GM20431 (cell line): ENCODE results near the gene VWC2L.

ENCODE experiments used
- in situ Hi-C: fragments of 300-500 bp; cut with MseI, MboI; formaldehyde crosslinking; loops from one replicate; pipeline ENCODE4 v1.15.0; 2020; ENCODE audit warnings: low sequenced_read_pairs; ENCODE audit not compliant: unreplicated experiment

VWC2L gene

DNA sequence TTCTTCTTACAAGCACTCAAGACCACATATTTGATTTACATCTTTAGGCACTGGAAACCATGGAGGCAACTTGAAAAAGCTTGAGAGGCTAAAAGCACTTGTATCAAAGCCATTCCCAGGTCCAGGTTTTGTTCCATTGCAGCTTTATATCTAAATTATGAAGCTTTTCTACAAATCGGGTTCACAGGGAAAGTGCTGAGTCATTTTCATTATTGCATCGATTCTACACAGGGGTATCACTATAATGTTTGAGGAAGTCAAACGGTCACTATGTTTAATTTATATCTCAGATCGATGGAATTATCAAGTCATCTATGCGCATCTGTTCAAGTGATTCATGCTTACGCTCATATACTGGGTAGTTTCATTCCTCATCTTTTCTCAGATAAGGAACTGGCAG is 118.7 kb downstream of the VWC2L start:
- in situ Hi-C loops = no loop called here

- in situ Hi-C loops = no loop called here
Measured at GRCh38 chr2:214533541-214533940, 122.7 kb downstream of the VWC2L start.

GRCh38 chr2:214536625-214537024 is 125.8 kb downstream of the VWC2L start:
- in situ Hi-C loops = no loop called here

DNA sequence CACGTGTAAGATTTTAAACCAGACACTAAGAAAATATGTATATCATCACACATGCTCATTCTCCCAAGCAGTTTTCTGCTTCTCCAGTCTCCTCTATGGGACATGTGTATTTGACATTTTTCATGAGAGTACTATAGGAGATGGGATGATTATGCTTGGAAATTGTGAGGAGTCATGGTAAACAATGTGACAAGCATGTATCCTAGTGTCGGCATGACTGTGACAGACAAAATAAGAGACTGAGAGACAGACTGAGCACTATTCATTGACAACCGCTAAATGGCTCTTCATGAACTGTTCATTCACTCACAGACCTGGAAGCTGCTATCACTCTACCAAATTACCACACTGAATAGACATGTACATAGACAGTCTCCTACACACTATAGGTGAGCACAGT is 127.1 kb downstream of the VWC2L start:
- in situ Hi-C loops = no loop called here

- in situ Hi-C loops = no loop called here
Measured at GRCh38 chr2:214542295-214542694, 131.4 kb downstream of the VWC2L start.

- in situ Hi-C loops = no loop called here
Measured at GRCh38 chr2:214542866-214543265, 132.0 kb downstream of the VWC2L start.

DNA sequence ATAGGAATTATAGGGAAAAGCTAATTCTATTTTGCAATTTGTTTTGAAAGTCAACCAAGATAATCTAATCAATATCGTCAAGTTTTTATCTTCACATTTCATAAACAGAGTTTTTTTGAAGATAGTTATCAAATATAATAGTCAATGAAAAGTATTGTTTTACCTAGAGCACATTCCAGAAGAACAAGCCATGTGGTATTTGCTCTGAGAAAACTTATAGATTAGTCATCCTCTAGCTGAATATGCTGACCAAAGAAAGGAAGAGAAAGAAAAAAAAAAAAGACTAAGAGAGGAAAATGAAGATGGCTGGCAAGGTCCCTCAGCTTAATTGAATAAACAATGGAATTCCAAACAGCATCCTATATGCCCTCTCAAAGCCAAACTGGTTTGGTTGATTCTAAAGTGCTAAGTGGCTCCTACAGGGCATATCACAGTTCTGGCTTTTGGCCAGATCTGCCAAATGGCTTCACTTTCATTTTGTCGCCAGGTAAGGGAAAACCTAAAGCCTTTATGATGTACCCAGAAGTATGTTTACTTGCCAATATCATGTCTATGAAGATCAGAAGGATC is 132.6 kb downstream of the VWC2L start:
- in situ Hi-C loops = no loop called here

DNA sequence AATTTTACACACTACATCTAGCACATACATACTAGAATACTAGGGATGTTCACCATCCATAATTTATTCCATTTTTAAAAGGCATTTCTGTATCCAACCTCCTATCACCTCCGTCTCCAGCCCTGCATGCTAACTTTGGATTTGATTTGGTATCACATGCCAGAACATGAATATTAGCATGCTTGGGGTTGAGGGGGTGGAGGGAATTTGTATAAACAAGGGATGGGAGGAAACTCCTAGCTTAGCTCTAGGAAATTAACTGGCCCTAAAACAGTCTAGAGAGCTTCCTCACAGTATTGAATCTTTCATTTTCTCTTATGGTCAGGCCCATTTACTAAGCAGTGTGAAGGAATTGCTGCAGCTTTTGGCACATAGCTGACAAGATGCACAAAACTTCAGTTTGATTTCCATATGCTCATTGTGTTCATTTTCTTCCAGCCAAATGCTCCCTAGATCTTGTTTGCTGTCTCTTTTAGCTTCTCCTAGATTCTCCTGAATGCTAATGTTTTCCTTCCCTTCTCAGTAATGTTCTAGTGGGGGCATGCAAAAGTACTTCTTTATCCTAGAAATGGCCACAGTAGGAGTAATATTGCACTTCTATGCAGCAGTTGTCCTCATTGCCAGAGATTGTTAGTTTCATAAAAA is 135.2 kb downstream of the VWC2L start:
- in situ Hi-C loops = no loop called here

GRCh38 chr2:214547931-214548330 is 137.1 kb downstream of the VWC2L start:
- in situ Hi-C loops = no loop called here

- in situ Hi-C loops = no loop called here
Measured at GRCh38 chr2:214549946-214550345, 139.1 kb downstream of the VWC2L start.

DNA sequence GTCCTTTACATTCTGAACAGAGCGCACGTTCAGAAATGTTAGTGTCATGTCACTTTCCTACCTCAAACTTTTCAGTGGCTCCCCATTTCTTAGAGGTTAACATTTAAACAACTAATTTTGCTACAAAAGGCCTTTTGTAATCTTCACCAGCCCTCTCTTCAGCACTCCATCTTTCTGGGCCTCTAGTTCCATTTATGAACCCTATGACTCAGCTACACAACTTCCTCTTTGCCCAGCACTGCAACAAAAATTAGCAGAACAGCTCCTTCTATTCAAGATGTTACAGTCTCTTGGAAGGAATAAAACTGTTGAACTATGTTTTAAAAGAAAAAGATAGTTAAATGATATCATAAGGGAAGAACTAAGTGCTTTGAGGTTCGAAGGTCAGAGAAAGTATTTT is 139.9 kb downstream of the VWC2L start:
- in situ Hi-C loops = no loop called here

- in situ Hi-C loops = no loop called here
Measured at GRCh38 chr2:214557884-214558283, 147.0 kb downstream of the VWC2L start.

- in situ Hi-C loops = no loop called here
Measured at GRCh38 chr2:214558341-214558740, 147.5 kb downstream of the VWC2L start.

GRCh38 chr2:214560176-214560575 is 149.3 kb downstream of the VWC2L start:
- in situ Hi-C loops = no loop called here

DNA sequence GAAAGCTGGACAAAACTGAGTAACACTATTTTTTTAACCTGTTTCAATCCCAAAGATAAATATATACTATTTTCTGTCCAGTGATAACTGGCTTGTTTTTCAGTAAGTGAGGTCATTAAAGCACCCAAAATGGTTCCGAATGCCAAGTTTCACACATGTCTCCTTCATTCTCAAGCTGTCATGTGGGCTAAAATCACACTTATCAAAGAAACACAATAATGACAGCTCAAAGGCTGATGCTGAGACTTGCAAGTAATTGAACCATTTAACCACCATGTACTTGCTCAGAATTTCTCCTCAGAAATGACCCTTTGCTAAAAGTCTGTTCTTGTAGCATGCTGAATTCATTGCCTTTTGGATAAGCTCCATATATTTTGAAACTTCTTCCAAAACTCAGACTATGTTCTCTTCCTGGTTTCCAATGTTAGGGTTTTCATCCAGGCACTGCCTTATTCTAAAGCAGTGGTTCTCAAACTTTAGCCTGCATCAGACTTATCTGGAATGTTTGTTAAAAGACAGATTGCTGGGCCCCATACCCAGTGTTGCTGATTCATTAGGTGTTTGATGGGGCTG is 149.8 kb downstream of the VWC2L start:
- in situ Hi-C loops = no loop called here

GRCh38 chr2:214565246-214565645 is 154.4 kb downstream of the VWC2L start:
- in situ Hi-C loops = no loop called here

GRCh38 chr2:214566457-214566856 is 155.6 kb downstream of the VWC2L start:
- in situ Hi-C loops = no loop called here

DNA sequence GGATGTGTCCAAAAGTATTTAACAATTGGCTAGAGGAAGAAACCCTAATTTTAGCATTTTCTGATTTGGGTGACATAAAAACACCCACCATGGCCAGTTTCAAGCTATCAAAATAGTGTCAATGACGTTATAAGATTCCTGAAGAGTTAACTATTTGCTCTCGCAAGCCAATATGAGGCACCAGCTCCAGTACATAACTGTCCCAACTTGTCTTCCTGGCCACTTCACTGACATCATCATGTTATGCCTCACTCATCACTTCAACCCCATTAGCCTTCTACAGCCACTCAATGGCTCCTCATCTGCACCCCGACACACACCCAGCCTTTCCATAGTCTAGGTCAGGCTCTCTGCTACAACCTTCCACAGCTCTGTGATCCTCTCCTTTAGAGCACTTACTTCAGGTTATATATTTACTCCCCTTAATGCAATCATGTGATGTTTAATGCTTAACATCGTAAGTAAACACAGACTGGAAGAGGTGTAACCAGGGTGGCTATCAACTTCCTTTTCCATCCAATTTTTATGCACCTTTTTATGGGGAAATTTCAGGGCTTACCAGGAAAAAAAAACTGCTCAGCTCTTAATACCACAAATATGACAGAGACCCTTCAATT is 158.7 kb downstream of the VWC2L start:
- in situ Hi-C loops = no loop called here

DNA sequence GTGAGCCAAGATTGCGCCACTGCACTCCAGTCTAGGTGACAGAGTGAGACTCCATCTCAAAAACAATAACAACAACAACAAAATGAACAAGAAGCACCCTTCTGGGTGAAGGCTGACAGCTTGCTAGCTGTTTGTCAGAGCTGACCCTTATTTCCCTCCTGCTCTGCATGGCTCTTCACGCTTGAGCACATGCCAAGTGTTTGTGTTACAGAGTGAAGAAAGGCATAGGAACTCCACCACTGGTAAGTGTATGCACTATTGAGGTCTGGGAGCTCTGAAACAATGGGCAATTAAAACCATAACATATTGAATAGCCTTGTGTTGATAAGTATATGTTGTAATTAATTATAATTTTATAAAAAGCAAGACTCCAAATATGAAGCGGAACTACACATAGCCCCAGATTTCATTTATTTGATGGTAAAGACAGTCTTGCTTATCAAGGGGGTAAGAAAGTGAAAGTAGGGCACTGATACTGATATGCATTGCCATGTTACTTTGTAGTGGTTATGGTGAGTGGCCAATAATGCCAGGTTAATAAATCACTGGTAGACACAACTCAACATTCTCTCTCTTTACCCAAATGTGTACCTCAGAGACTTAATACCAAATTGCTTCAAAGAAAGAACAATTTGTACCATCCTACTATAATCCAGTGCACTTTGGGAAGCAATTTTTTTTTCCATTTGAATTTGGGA is 163.4 kb downstream of the VWC2L start:
- in situ Hi-C loops = no loop called here

DNA sequence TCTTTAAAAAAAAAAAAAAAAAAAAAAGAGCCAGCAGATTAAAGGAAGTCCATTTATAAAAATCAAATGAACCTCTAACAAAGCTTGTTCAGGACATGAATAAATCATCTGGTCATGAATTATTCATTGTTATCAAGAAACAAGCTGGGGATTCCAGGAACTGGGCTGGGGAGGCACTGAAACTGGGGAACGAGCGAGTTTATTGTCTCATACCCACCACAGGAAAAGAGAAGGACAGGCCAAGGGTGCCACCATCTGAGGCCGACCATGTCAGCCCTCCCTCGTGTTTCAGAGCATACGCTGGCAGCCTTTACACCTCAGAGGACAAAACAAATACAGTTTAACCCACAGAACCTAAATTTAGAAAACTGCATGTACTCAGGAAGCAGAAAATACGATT is 164.2 kb downstream of the VWC2L start:
- in situ Hi-C loops = no loop called here

GRCh38 chr2:214575465-214575864 is 164.6 kb downstream of the VWC2L start:
- in situ Hi-C loops = no loop called here
